Gastrocnemius medialis (tissue), 4 donors: ENCODE results near the gene DCUN1D4.

Experiments
- CTCF ChIP-seq, 5 experiments: fragments of 450-650 bp in 3 of 5; fragments of 200-600 bp in 2 of 5; sonication (generic) in 2 of 5; IDR thresholded peaks in 4 of 5; conservative IDR thresholded peaks in 1 of 5; 1 replicate in 4 of 5; 2 replicates in 1 of 5; pipeline ENCODE4 v1.5.1; 2016 to 2019; ENCODE audit warnings: antibody characterized with exemption in 5 of 5, mild to moderate bottlenecking in 3 of 5, moderate library complexity in 3 of 5
- POLR2A ChIP-seq, 2 donors: fragments of 450-650 bp; IDR thresholded peaks; one replicate each; pipeline ENCODE4 v1.6.1; 2017; ENCODE audit warnings: antibody characterized with exemption in 2 of 2, mild to moderate bottlenecking in 2 of 2, moderate library complexity in 2 of 2

- no peak for TF ChIP-seq CTCF (IDR thresholded peaks at IDR 0.05 in 4 of 5, conservative IDR thresholded peaks at IDR 0.05 in 1 of 5)
- no peak for TF ChIP-seq POLR2A (IDR thresholded peaks at IDR 0.05)
These were observed 24.9 kb downstream of the DCUN1D4 start for GRCh38 chr4:51867689-51868448.
